GM19468 (cell line): Measurements from ENCODE around the gene ALG14.

ENCODE experiments used
- ATAC-seq: cut with Tn5 transposase; IDR thresholded peaks from one replicate; pipeline ENCODE4 v1.9.1; 2021; ENCODE audit warnings: mild to moderate bottlenecking, moderate library complexity, moderate number of reproducible peaks; ENCODE audit not compliant: unreplicated experiment; ENCODE audit errors: extremely low read depth

The ALG14 gene

DNA sequence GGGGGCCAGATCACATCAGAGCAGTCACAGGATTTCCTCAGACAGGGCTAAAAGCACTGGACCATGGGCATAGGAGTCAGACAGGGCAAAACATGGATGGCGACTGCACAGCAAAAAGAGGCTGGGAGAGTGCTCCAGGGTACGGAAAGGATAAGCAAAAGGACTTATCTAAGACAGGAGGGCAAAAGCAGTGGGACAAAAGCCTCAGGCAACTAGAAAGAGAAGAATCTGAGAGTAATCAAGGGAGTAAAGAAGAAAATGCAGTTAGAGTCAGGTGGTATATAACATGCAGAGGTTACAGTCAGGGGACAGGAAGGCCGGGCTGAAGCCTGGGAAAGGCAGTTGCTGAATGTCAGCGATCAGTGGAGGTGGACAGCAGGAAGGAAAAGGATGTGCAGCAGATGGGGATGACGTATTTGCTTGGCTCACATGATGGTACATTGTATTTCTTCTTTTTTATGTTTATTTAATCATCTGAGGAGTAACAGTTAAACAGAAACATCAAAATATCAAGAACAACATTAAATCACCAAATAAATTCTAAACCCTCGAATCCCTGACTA is 82.8 kb downstream of the ALG14 start:
- ATAC-seq: no peak

DNA sequence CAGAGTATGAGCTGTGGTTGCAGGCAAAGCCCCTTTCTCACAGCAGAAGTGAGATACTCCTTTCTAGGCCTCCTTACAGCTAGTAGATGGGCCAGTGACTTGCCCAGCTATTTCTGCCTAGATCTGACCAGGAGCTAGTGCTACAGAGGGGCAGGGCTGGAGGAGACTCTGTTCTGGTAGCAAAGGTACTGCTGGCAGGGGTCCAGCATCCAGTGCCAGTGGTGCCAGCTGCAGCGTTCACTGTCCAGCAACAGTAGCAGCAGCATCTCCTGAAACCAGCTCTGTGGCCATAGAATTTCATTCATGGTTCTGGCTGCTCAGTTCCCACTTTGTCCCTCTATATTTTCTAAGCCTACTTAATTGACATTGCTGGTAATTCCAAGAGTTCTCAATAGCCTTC is 83.4 kb downstream of the ALG14 start:
- ATAC-seq: no peak

DNA sequence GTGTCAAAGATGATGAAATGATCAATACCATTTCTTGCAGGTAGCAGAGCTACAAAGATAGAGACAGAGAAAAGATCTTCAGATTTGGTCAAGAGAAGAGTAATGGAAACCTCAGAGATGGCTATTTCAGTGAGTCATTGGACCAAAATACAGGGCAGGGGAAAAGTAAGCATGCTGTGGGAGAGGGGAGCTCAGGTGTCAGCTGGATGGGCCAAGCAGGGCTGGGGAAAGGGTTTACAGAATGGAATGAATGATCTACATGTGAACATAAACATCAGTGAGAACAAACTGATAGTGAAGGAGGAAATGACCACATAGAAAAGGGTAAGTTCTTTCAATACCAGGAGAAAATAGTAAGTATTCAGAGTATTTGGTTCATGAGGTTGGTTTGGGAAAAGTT is 84.4 kb downstream of the ALG14 start:
- ATAC-seq: no peak

DNA sequence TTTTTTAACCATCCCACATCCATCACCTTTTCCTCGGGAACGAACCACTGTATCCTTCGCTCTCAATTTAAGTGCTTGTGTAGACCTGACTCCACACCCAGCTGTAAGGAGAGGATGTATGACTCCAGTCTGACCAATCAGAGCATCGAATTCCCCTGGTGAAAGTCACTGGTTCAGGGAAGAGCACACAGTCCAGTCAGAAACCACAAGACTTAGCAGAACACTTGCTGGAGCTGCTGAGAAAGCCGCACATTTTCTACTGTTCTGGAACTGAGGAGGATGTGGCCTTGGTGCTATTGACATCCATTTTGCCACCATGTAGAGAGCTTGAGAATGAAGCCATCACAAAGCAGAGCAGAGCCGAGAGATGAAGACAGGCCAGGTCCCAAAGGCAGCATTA is 86.0 kb downstream of the ALG14 start:
- no peak for ATAC-seq

DNA sequence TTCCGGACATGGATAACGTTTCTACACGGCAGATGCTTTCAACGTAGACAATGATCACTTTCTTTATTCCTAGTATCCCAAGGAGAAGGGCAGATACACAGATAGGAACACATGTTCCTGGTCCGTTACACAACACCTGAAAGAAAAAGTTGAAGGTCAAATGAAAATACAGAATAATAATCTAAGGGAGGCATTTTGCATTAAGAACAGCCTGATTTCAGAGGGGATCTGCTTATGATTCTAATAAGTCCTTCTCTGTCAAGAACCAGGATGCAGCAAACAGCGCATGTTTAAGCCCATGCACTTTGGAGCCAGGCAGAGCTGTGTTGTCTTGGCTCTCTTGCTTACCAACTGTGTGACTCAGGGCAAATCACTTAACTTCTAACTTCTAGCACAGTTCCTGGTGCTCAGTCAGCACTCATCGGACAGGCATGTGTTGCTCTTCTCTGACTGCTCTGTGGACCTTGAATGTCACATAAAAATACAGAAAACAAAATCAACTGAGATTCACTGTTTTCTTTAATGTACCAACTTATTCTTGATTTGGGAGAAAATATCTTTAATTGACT is 89.5 kb downstream of the ALG14 start:
- no peak for ATAC-seq

DNA sequence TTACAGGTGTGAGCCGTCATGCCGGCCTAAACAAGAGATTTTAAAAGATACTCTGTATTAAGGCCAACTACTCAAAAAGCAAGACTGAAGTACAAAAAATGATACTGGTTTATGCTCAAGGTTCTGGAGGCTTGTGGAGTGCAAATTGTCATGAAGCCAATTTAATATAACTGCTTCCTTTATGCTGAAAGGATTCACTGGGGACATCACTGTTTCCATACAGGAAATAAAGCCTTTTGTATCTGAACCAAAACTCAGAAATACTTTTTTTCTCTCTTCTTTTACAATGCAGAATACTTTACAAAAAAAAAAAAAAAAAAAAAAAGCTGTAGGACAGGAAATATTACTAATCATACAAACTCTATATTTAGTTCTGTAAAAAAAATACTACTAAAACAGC is 90.4 kb downstream of the ALG14 start:
- no peak for ATAC-seq

DNA sequence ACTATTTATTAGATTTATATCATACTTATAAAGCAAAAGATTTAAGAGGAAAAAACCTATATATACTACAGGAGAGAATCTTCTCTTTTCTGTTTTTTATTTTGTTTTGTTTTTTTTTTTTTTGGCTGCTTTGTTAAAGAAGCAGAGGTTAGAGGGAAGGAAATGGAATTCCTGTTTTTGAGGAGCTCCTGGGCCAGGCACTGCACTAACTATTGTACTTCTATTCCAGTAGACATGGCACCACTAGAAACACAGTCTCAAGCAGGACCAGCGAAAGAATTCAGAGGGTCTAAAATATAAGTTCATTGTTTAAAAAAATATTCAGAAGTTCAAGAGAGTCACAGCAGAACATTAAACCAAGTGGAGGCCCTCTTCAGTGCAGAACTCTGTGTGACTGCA is 91.2 kb downstream of the ALG14 start:
- no peak for ATAC-seq

DNA sequence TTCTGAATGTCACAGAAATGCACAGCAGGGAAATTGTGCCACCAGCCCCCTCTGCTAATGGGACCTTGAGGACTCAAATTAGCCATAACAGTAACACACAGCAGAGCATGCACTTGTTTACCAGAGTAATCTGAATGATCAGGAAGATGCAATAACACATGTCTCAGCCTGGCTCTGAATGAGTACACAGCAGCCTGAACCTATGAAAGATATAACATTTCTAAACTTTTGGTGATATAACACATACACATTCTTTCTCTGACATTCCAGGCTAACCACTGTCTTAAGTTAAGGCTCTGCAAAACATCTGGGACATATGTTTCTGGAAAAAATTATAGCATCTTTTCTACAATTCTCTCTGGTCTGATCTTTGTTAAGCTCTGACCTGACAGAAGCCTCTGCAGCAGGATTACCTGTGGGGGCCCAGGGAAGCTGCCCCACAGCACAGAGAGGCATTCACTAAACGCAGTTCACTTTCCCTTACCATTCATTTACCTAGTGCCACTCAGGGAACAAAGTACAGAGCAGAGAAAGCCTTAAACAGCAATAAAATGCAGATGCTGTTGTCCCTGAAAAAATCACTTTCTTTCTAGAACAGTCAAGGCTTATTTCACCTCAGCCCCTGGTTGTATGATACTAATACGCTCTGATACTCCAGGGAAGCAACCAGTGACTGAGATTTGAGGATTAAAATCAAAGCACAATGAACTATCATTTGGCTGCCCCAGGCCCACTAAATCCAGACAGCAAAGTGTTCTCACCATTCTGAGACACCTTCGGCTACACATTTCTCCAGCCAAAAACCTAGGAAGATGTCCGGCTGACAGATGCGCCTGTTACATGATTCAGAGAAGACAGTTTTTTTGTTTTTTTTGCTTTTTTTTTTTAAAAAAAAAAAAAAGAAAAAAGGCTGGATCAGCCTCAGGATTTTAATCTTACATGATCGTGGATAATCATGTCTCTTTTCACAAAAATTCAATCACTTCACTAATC is 91.9 kb downstream of the ALG14 start:
- no peak for ATAC-seq

DNA sequence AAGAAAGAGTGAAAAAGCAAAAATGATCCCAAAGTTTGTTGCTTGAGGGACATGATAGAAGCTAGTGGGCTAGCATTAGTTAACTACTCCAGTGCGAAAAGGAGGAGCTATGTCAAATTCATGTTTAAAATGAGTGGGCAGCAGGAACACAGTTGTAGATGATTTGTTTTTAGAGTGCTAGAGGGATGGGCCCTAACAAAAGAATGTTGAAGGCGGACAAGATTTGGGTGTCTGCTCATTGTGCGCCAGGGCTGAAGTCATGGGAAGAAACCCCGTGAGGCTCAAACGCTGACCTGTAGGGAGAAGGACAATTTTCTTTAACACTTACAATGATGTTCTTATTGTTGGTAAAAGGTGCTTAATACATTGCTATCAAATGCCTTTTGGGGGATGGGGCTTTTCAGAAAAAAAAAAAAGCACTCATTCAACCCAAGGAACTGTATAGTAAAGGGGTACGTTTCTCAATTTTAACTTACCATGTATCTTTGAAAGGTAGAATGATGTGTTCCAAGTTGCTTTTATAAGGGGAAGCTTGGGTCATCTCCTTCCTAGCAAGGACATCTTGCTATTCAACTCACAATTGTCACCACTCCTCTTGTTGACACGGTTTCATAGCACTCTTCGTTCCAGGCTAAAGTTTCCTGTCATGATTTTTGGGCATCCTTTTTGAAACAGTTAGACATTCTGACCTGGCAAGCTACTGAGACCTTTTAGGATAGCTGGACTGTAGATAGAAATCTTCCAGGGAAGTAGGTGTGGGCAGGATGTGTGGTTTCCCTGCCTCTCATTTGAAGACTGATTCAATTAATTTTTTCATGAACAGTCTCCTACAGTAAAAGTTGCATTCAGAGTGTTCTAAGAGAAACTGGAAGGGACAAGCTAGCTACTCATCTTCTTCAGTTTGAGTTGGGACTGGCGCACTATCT is 92.8 kb downstream of the ALG14 start:
- no peak for ATAC-seq

DNA sequence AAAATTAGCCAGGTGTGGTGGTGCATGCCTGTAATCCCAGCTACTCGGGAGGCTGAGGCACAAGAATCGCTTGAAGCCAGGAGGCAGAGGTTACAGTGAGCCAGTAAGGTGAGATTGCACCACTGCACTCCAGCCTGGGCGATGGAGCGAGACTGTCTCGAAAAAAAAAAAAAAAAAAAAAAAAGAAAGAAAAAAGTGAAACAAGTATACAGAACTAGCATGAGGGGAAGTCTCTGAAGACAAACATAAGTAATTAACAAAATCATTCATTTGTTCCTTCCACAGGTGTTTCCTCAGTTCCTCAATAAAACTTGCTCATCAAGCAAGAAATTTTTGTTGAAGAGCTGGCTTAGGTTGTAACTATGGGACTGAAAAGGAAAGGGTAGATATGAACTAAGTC is 93.6 kb downstream of the ALG14 start:
- no peak for ATAC-seq

DNA sequence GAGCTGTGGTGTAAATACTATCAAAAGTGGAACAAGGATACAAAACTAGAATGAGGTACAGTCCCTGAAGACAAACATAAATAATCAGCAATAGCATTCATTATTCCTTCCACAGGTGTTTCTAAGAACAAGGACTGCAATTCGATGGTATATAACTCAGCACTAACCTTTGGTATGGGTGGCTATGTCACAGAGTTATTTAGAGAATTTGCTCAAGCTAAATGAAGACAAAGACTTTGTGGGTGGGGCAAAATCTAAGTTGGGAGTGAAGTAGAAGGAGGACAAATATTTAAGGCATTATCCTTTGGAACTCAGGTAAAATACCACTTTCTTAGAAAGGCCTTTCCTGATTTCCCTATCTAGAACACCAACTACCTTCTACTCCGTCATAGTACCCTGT is 94.3 kb downstream of the ALG14 start:
- no peak for ATAC-seq

DNA sequence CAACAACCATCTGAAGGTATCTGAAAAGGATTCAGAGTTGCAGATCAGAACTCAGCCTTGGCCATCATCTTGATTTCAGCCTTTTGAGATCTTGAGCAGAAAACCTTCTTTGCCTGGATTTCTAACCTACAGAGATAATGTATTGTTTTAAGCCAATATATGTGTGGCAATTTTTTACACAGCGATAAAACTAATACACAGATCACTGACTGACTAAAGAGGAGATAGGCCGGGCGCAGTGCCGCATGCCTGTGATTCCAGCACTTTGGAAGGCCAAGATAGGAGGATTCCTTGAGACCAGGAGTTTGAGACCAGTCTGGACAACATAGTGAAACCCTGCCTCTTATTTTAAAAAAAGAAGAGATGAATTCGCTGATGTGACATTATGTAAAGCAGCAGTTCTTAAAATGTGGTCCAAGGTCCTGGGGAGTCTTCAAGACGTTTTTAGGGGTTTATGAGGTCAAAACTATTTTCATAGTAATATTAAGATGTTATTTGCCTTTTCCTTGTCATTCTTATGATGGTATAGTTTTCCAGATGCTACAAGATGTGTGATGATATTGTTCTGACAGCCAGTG is 95.7 kb downstream of the ALG14 start:
- no peak for ATAC-seq

DNA sequence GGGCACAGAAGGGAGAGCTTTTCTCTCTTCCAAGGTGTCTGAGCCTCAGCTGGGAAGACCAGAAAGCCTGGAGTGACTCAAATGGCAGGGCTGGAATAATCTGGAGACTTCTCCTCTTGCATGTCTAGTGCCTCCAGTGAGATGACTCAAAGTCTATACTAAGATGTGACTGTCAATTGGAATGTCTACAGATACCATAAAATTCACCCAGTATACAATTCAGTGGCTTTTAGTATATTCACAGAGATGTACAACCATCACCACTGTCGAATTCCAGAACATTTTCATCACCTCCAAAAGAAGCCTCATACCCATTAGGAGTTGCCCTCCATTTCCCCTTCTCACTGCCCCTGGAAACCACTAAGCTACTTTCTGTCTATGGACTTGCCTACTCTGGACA is 97.9 kb downstream of the ALG14 start:
- ATAC-seq: no peak

DNA sequence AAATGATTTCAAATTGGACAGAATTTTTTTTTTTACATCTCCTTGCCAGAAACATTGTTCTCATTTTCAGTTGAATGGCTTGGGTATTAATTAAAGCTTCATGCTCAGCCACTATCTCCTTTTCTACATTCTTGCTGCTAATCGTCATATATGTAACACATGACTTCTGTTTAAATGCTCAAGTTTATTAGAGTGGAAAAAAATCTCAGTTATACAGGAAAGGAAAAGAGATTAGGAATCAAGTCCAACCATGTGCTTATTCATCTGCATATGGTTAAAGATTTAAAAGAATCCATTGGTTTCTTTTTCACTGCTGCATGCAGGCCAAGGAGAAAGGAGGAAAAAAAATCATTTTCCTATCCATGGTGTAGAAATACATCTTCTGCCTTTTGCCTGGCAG is 98.5 kb downstream of the ALG14 start:
- no peak for ATAC-seq

DNA sequence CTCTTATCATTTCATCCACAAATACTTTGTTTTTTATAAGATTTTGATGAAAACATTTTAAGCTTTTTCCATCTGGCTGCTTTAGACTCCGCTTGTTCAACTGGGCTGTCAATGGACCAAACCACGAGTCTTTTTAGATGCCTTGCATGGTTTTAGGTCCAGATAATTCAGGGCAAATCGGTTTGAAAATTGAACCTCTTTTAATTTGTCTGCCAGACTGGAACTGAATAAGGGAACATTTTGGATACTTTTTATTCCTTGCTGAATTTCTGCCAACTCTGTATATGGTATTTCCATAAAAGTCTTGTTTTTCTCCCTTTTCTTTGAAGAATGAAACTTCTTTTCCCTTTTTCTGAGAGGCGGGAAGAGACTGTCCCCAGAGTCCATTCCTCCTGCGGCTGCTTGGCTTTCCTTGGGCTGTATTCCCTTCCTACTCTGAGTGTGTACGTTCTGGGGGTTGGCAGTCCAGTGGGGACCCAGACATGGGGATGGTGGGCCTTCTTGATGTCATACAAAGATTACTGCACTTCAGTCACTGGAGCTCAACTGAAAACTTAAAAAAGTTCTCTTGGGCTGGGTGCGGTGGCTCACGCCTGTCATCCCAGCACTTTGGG is 99.3 kb downstream of the ALG14 start:
- no peak for ATAC-seq

DNA sequence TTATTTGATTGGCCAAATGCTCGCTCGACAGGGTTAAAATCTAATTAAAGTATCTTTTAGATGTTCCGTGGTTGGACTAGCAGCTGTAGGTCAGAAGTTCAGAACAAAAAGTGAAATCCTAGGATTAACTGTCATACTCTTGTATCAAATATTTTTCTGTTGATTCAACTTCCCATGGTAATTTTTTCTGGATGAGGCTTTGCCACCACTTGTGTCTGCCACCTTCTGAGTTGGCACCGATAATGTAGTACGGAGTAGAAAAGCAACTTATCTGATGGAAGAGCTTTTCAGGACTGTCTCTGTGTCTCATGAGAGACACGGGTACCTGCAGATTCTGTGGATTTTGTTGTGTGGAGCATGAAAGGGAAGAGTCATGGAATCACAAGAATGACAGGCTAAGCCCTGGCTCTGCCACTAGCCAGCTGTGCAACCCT is 101.2 kb downstream of the ALG14 start:
- ATAC-seq: no peak

DNA sequence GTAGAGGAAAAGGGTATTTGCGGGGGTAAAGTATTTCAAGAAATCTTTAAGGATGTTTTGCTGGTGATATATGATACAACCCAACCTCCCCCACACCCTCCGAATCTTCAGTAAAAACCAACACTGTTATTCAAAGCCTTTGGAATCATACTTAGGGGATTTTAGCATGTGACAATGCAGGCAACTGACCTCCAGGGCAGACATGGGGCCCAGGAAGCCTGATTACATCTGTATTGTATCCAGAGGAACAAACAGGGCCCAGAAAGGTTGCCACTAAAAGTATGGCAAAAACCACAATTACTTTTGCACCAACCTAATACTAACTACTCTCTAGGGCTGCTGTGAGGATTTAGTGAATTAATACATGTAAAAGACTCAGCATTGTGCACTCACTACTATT is 102.0 kb downstream of the ALG14 start:
- no peak for ATAC-seq

DNA sequence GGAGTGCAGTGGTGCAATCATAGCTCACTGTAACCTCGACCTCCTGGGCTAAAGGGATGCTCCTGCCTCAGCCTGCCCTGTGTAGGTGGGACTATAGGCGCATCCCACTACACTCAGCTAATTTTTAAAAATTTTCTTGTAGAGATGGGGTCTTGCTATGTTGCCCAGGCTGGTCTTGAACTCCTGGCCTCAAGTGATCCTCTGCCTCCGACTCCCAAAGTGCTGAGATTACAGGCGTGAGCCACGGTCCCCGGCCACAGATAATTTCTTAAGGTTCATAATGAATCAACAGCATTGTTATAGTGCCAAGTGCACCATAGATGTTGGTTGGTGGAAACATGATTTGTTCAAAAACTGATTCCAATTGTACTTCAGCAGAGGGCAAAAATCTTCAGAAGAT is 103.6 kb downstream of the ALG14 start:
- ATAC-seq: no peak

DNA sequence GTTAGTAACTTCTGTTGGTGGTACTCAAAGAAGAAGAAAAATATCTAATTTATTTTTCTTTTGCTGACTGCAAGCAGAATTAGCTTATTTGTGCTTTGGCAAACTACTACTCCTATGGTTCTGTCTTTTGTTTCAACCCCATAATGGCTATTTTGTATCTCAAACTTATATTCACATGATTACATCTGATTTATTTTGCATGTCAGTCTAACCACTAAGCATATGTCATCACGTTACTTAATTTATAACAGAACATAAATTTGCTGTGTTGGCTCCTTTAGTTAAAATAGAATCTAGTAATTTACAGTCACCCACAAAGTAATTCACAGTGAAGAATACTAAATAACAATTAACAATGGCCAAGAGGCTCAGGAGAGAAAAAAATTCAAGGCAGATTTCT is 106.7 kb downstream of the ALG14 start:
- ATAC-seq: no peak

DNA sequence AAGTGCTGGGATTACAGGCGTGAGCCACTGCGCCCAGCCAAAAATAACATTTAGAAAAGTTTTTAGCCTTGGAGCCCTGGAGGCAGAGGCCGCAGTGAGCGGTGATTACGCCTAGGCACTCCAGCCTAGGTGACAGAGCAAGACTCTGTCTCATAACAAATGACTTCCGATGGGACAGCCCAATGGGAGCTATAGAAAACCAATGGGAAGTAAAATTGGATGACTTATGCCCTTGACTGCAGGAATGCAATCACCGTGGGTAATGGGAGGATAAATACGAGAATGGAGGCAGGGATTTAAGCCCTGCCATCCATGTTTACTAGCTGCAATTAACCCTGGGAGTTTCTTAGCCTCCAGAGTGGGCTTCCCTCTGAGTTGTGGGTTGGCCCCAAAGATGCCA is 108.9 kb downstream of the ALG14 start:
- ATAC-seq: no peak
